ENCODE results near the gene CTAGE1.
"Not testable (repeated sequence)": the region's sequence is repeated elsewhere in the genome, so short reads cannot be mapped to it uniquely, and the experiment has no call there.

CTAGE1 gene

GRCh38 chr18:22417496-22418188 lies at the start of gene CTAGE1:
Gene CTAGE1 (minus strand): TSS chr18:22417915. CDS start chr18:22417811, 104 bp downstream.
- no peak for DNase-seq (ENCODE audit: extremely low read depth in 1 of 2, low read depth in 1 of 2)

- no peak for DNase-seq (ENCODE audit: extremely low read depth in 1 of 2, low read depth in 1 of 2)
These were observed 49.1 kb upstream of the CTAGE1 start for GRCh38 chr18:22466608-22467395.

GRCh38 chr18:22465859-22466457 lies 48.2 kb upstream of the CTAGE1 start:
- DNase-seq (ENCODE audit: extremely low read depth in 1 of 2, low read depth in 1 of 2) = peak in 1 of 2 donors; percentile 4

GRCh38 chr18:22463076-22463475 lies 45.4 kb upstream of the CTAGE1 start:
- no peak for DNase-seq (ENCODE audit: extremely low read depth in 1 of 2, low read depth in 1 of 2)

GRCh38 chr18:22459491-22459890 lies 41.8 kb upstream of the CTAGE1 start:
- no peak for DNase-seq (ENCODE audit: extremely low read depth in 1 of 2, low read depth in 1 of 2)

- DNase-seq (ENCODE audit: extremely low read depth in 1 of 2, low read depth in 1 of 2) = no peak
These were observed 39.8 kb upstream of the CTAGE1 start for GRCh38 chr18:22457524-22457923.

- DNase-seq (ENCODE audit: extremely low read depth in 1 of 2, low read depth in 1 of 2) = no peak
These were observed 38.8 kb upstream of the CTAGE1 start for GRCh38 chr18:22456547-22456946.

- no peak for DNase-seq (ENCODE audit: extremely low read depth in 1 of 2, low read depth in 1 of 2)
These were observed 38.4 kb upstream of the CTAGE1 start for GRCh38 chr18:22456116-22456480.

GRCh38 chr18:22455425-22456115 lies 37.9 kb upstream of the CTAGE1 start:
- DNase-seq (ENCODE audit: extremely low read depth in 1 of 2, low read depth in 1 of 2) = no peak

GRCh38 chr18:22453315-22453714 lies 35.6 kb upstream of the CTAGE1 start:
- DNase-seq (ENCODE audit: extremely low read depth in 1 of 2, low read depth in 1 of 2) = no peak

- no peak for DNase-seq (ENCODE audit: extremely low read depth in 1 of 2, low read depth in 1 of 2)
These were observed 34.5 kb upstream of the CTAGE1 start for GRCh38 chr18:22452226-22452668.

GRCh38 chr18:22451796-22452195 lies 34.1 kb upstream of the CTAGE1 start:
- no peak for DNase-seq (ENCODE audit: extremely low read depth in 1 of 2, low read depth in 1 of 2)

- DNase-seq (ENCODE audit: extremely low read depth in 1 of 2, low read depth in 1 of 2) = not testable (repeated sequence)
These were observed 33.1 kb upstream of the CTAGE1 start for GRCh38 chr18:22450766-22451165.

GRCh38 chr18:22450318-22450717 lies 32.6 kb upstream of the CTAGE1 start:
- not testable (repeated sequence) for DNase-seq (ENCODE audit: extremely low read depth in 1 of 2, low read depth in 1 of 2)

GRCh38 chr18:22449753-22450152 lies 32.0 kb upstream of the CTAGE1 start:
- DNase-seq (ENCODE audit: extremely low read depth in 1 of 2, low read depth in 1 of 2) = not testable (repeated sequence)

- DNase-seq (ENCODE audit: extremely low read depth in 1 of 2, low read depth in 1 of 2) = no peak
These were observed 30.5 kb upstream of the CTAGE1 start for GRCh38 chr18:22448238-22448637.

GRCh38 chr18:22447792-22448191 lies 30.1 kb upstream of the CTAGE1 start:
- no peak for DNase-seq (ENCODE audit: extremely low read depth in 1 of 2, low read depth in 1 of 2)

GRCh38 chr18:22446911-22447310 lies 29.2 kb upstream of the CTAGE1 start:
- no peak for DNase-seq (ENCODE audit: extremely low read depth in 1 of 2, low read depth in 1 of 2)

- DNase-seq (ENCODE audit: extremely low read depth in 1 of 2, low read depth in 1 of 2) = no peak
These were observed 28.6 kb upstream of the CTAGE1 start for GRCh38 chr18:22446325-22446724.

- no peak for DNase-seq (ENCODE audit: extremely low read depth in 1 of 2, low read depth in 1 of 2)
These were observed 23.9 kb upstream of the CTAGE1 start for GRCh38 chr18:22441638-22442037.

- DNase-seq (ENCODE audit: extremely low read depth in 1 of 2, low read depth in 1 of 2) = no peak
These were observed 21.7 kb upstream of the CTAGE1 start for GRCh38 chr18:22439447-22439846.

Data from activated CD8-positive, alpha-beta memory T cell treated with anti-CD3 and anti-CD28 coated beads for 1 hour (primary cell).